Astrocyte (in vitro differentiated cells and primary cell): ENCODE measurements around the gene PEX26. TPM values are rescaled to one million over a fixed set of nuclear protein-coding genes. Genes with fewer than 3 reads are reported as not detected.
A peak's percentile ranks its signal among the peaks of the same experiment; 100 is the strongest.

ENCODE experiments used
- DNase-seq: peaks from one replicate; pipeline ENCODE4 v3.0.0-alpha.2; 2010; ENCODE audit warnings: low read depth
- FAIRE-seq: peaks from 2 replicates; lab custom pipeline; 2011; peaks lifted over from hg19 to GRCh38; lab: Jason Lieb, UNC
- H2AFZ ChIP-seq: 2 replicates; pipeline ENCODE4 v1.6.0; 2012; ENCODE audit warnings: low read depth, low read length, inconsistent platforms
- H3K27ac ChIP-seq: 2 replicates; pipeline ENCODE4 v1.5.1; 2011; ENCODE audit warnings: low read depth, low read length, inconsistent platforms
- H3K27me3 ChIP-seq: 2 replicates; pipeline ENCODE4 v1.6.0; 2011; ENCODE audit warnings: low read length, inconsistent platforms; ENCODE audit not compliant: insufficient read depth
- H3K36me3 ChIP-seq: 2 replicates; pipeline ENCODE4 v1.5.1; 2011; ENCODE audit warnings: low read length, inconsistent platforms; ENCODE audit not compliant: insufficient read depth
- H3K4me1 ChIP-seq: 2 replicates; pipeline ENCODE4 v1.5.1; 2011; ENCODE audit warnings: low read length, inconsistent platforms; ENCODE audit not compliant: insufficient read depth
- H3K4me2 ChIP-seq: 2 replicates; pipeline ENCODE4 v1.6.0; 2012; ENCODE audit warnings: low read length, inconsistent platforms
- H3K4me3 ChIP-seq: 2 replicates; pipeline ENCODE4 v1.5.1; 2011; ENCODE audit warnings: low read depth, mild to moderate bottlenecking, low read length, inconsistent platforms; ENCODE audit not compliant: insufficient read depth
- H3K79me2 ChIP-seq: 2 replicates; pipeline ENCODE4 v1.6.0; 2012; ENCODE audit warnings: mild to moderate bottlenecking, low read length, inconsistent platforms; ENCODE audit not compliant: insufficient read depth
- H3K9ac ChIP-seq: 2 replicates; pipeline ENCODE4 v1.6.0; 2012; ENCODE audit warnings: mild to moderate bottlenecking, low read length, inconsistent platforms
- H3K9me3 ChIP-seq: 2 replicates; pipeline ENCODE4 v1.5.1; 2012; ENCODE audit warnings: low read depth, mild to moderate bottlenecking, low read length, inconsistent platforms; ENCODE audit not compliant: insufficient read depth
- H4K20me1 ChIP-seq: 2 replicates; pipeline ENCODE4 v1.6.0; 2012; ENCODE audit warnings: low read length, inconsistent platforms; ENCODE audit not compliant: insufficient read depth
- H3K27ac Mint-ChIP-seq: one replicate; pipeline ENCODE4 v1.8.0; 2021; ENCODE audit warnings: mild to moderate bottlenecking, mixed read lengths; ENCODE audit not compliant: unreplicated experiment
- H3K27me3 Mint-ChIP-seq: one replicate; pipeline ENCODE4 v1.8.0; 2021; ENCODE audit warnings: low read depth, mixed read lengths; ENCODE audit not compliant: unreplicated experiment
- H3K36me3 Mint-ChIP-seq: one replicate; pipeline ENCODE4 v1.8.0; 2021; ENCODE audit warnings: low read depth, mixed read lengths; ENCODE audit not compliant: unreplicated experiment
- H3K4me1 Mint-ChIP-seq: one replicate; pipeline ENCODE4 v1.8.0; 2021; ENCODE audit warnings: low read depth, mixed read lengths; ENCODE audit not compliant: unreplicated experiment
- H3K4me3 Mint-ChIP-seq: one replicate; pipeline ENCODE4 v1.8.0; 2021; ENCODE audit warnings: mild to moderate bottlenecking, moderate library complexity, mixed read lengths; ENCODE audit not compliant: unreplicated experiment
- H3K9me3 Mint-ChIP-seq: one replicate; pipeline ENCODE4 v1.8.0; 2021; ENCODE audit warnings: mild to moderate bottlenecking, mixed read lengths; ENCODE audit not compliant: unreplicated experiment
- EZH2 ChIP-seq: IDR thresholded peaks from 2 replicates; pipeline ENCODE4 v1.6.1; 2012; ENCODE audit warnings: mild to moderate bottlenecking, low read length, inconsistent platforms; ENCODE audit not compliant: insufficient read depth
- total RNA-seq: library from RNA; stranded (reverse); gene quantifications from 2 replicates; pipeline ENCODE4 v1.2.1, GENCODE V29; 2021
- TF ChIP-seq, protein P1 (sequence below): IDR thresholded peaks from 2 replicates; pipeline ENCODE4 v1.5.1; 2011; ENCODE audit warnings: low read depth, mild to moderate bottlenecking, inconsistent platforms, low read length, moderate library complexity; ENCODE audit not compliant: insufficient read depth

Gene PEX26
- total RNA-seq, 1 donor from 2014 or later, result 41.9 TPM

DNA sequence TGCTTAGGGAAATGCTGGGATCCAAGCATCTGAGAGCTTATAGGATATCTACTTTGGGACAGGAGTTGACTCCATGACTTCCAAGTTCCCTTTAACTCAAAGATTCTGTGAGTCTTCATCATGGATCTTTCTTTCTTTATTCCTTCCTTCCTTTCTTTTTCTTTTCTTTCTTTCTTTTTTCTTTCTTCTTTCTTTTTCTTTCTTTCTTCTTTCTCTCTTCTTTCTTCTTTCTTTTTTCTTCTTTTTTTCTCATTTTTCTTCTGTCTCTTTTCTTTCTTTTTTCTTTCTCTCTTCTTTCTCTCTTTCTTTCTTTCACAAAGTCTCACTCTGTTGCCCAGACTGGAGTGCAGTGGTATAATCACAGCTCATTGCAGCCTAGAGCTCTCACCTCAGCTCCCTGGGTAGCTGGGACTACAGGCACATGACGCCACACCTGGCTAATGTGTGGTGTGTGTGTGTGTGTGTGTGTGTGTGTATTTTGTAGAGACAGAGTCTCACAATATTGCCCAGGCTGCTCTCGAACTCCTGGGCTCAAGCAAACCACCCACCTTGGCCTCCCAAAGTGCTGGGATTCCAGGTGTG lies 48.0 kb upstream of the PEX26 start:
- H3K79me2 ChIP-seq, result no peaks in the 10 kb centered on the region
- FAIRE-seq (no peak), DNase-seq (no peak)
- H4K20me1 ChIP-seq, result no peaks in the 10 kb centered on the region
- TF ChIP-seq, protein P1, sequence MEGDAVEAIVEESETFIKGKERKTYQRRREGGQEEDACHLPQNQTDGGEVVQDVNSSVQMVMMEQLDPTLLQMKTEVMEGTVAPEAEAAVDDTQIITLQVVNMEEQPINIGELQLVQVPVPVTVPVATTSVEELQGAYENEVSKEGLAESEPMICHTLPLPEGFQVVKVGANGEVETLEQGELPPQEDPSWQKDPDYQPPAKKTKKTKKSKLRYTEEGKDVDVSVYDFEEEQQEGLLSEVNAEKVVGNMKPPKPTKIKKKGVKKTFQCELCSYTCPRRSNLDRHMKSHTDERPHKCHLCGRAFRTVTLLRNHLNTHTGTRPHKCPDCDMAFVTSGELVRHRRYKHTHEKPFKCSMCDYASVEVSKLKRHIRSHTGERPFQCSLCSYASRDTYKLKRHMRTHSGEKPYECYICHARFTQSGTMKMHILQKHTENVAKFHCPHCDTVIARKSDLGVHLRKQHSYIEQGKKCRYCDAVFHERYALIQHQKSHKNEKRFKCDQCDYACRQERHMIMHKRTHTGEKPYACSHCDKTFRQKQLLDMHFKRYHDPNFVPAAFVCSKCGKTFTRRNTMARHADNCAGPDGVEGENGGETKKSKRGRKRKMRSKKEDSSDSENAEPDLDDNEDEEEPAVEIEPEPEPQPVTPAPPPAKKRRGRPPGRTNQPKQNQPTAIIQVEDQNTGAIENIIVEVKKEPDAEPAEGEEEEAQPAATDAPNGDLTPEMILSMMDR, result no peak
- TF ChIP-seq EZH2, result no peak
- no peaks in the 10 kb centered on the region for H3K36me3 Mint-ChIP-seq
- H2AFZ ChIP-seq, result no peak overlapping the region
- peaks cover 31% of the 10 kb centered on the region for H3K4me1 ChIP-seq
- no peak overlapping the region for H3K27ac ChIP-seq
- H3K4me2 ChIP-seq, result no peak overlapping the region
- H3K9me3 ChIP-seq, result no peaks in the 10 kb centered on the region
- H3K27me3 ChIP-seq, result peaks cover 4% of the 10 kb centered on the region
- peaks cover 33% of the 10 kb centered on the region for H3K4me1 Mint-ChIP-seq
- no peaks in the 10 kb centered on the region for H3K9me3 Mint-ChIP-seq
- no peak overlapping the region for H3K9ac ChIP-seq
- H3K36me3 ChIP-seq, result no peaks in the 10 kb centered on the region
- no peak overlapping the region for H3K4me3 Mint-ChIP-seq
- H3K4me3 ChIP-seq, result no peak overlapping the region
- no peak overlapping the region for H3K27ac Mint-ChIP-seq
- peaks cover 14% of the 10 kb centered on the region for H3K27me3 Mint-ChIP-seq

DNA sequence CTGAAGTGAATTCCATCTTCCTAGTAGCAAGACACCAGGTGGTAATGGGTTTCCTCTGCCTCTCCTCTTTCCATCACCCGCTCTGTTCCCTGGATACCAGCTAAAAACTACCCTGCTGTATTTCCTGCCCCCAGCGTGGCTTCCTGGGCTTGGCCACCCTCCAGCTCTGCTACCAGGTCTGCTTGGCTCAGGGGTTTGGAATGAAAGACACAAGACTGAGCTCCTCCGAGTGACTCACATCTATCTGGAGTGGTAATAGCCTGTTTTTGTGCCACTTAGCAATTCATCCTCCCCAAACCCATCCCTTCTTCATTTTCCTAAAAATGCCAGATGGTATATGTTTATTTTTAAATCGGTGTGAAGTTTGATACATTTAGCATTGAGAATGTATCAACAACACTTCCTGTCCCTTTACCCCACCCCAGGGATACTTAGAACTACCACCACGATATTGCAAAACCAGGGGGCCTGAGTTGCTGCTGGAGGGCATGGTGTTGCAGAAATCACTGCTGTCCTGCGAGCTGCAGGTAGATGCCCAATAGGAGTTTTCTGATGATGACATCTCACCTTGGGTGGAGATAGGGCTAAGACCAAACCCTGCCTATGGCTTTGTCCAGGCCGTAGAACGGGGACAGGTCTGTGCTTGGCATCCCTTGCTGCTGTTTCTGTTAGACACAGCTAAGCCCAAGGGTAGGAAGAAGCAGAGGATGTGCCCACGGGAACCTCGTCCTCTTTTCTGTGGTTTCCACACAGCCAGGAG lies 45.9 kb upstream of the PEX26 start:
- peak; percentile 94 for DNase-seq
- Histone ChIP-seq H3K9me3 (no peaks in the 10 kb centered on the region), H4K20me1 (no peaks in the 10 kb centered on the region), H3K27me3 (no peaks in the 10 kb centered on the region), H3K79me2 (no peaks in the 10 kb centered on the region), H2AFZ (no peak overlapping the region), H3K4me1 (peaks cover 29% of the 10 kb centered on the region), H3K4me3 (peak overlapping the region; percentile 21), H3K4me2 (peak overlapping the region; percentile 81), H3K27ac (peak overlapping the region; percentile 87), H3K36me3 (no peaks in the 10 kb centered on the region), H3K9ac (peak overlapping the region; percentile 69)
- Mint-ChIP-seq H3K4me1 (peaks cover 37% of the 10 kb centered on the region), H3K27ac (peak overlapping the region; percentile 89), H3K36me3 (no peaks in the 10 kb centered on the region), H3K4me3 (peak overlapping the region; percentile 24), H3K9me3 (no peaks in the 10 kb centered on the region), H3K27me3 (peaks cover 5% of the 10 kb centered on the region)
- peak; percentile 95 for FAIRE-seq
- no peak for TF ChIP-seq EZH2
- TF ChIP-seq, protein P1, result no peak
